IMR-90 (cell line): ENCODE data around the gene VASH1. TPM values are rescaled to one million over a fixed set of nuclear protein-coding genes. Genes with fewer than 3 reads are reported as not detected.

Experiments used
- ATAC-seq: fragments of 200-7000 bp; cut with Tn5 transposase; 2 replicates; pipeline ENCODE4 v1.9.1; 2020; ENCODE audit warnings: low read depth, mild to moderate bottlenecking, moderate library complexity
- BruUV-seq: library from RNA; stranded (reverse); fragments of 400-500 nt; replicated peaks from 2 replicates; lab custom pipeline; 2021; lab: Mats Ljungman, UMichigan
- CTCF ChIA-PET: fragments of 300-600 bp; formaldehyde crosslinking; extraction: SDS; loops from one replicate; lab custom pipeline; 2021; ENCODE audit warnings: antibody characterized with exemption; lab: Yijun Ruan, JAX
- POLR2A ChIA-PET: fragments of 300-600 bp; sonication (Branson Sonifier 250); formaldehyde crosslinking; loops from one replicate; lab custom pipeline; 2022; ENCODE audit warnings: antibody characterized with exemption; ENCODE audit not compliant: unreplicated experiment; lab: Charles Lee
- DNase-seq: peaks from one replicate; pipeline ENCODE4 v3.0.0; 2013
- H2AFZ ChIP-seq: replicated peaks from 2 replicates; pipeline ENCODE3; 2013; ENCODE audit warnings: low read length, mild to moderate bottlenecking; ENCODE audit not compliant: poor library complexity
- H2AK5ac ChIP-seq: 2 replicates; pipeline ENCODE4 v1.6.1; 2013; ENCODE audit warnings: low read depth, low read length, inconsistent platforms
- H2AK9ac ChIP-seq: replicated peaks from 2 replicates; pipeline ENCODE3; 2013; ENCODE audit warnings: mild to moderate bottlenecking, low read depth, low read length, moderate library complexity; ENCODE audit not compliant: poor library complexity
- H2BK120ac ChIP-seq: 2 replicates; pipeline ENCODE4 v1.6.1; 2013; ENCODE audit warnings: low read depth, low read length, inconsistent platforms
- H2BK15ac ChIP-seq: 3 replicates; pipeline ENCODE4 v1.6.1; 2013; ENCODE audit warnings: low read depth, low read length, inconsistent platforms
- H2BK20ac ChIP-seq: 2 replicates; pipeline ENCODE4 v1.6.1; 2013; ENCODE audit warnings: low read depth, mild to moderate bottlenecking, inconsistent platforms, low read length, moderate library complexity
- H2BK5ac ChIP-seq: 2 replicates; pipeline ENCODE4 v1.6.1; 2013; ENCODE audit warnings: mild to moderate bottlenecking, low read depth, low read length, inconsistent platforms; ENCODE audit not compliant: poor library complexity, severe bottlenecking
- H3K14ac ChIP-seq: replicated peaks from 2 replicates; pipeline ENCODE4 v1.6.1; 2013; ENCODE audit warnings: low read depth, low read length, inconsistent platforms
- H3K18ac ChIP-seq: 2 replicates; pipeline ENCODE4 v1.6.1; 2013; ENCODE audit warnings: low read depth, low read length, control low read depth
- H3K23ac ChIP-seq: 2 replicates; pipeline ENCODE4 v1.6.1; 2013; ENCODE audit warnings: low read depth, low read length, inconsistent platforms
- H3K27ac ChIP-seq: 2 replicates; pipeline ENCODE4 v1.5.1; 2013; ENCODE audit warnings: mild to moderate bottlenecking, control low read depth, low read length; ENCODE audit not compliant: insufficient read depth
- H3K27me3 ChIP-seq: 2 replicates; pipeline ENCODE4 v1.6.1; 2013; ENCODE audit warnings: low read length; ENCODE audit not compliant: control insufficient read depth, insufficient read depth
- H3K36me3 ChIP-seq: 2 replicates; pipeline ENCODE4 v1.6.1; 2013; ENCODE audit warnings: low read length, mixed read lengths; ENCODE audit not compliant: control insufficient read depth, insufficient read depth
- H3K4ac ChIP-seq: 2 replicates; pipeline ENCODE4 v1.6.1; 2013; ENCODE audit warnings: low read depth, low read length, inconsistent platforms
- H3K4me1 ChIP-seq: 2 replicates; pipeline ENCODE4 v1.6.1; 2013; ENCODE audit warnings: low read length, mixed read lengths; ENCODE audit not compliant: control insufficient read depth, insufficient read depth
- H3K4me2 ChIP-seq: 2 replicates; pipeline ENCODE4 v1.6.1; 2013; ENCODE audit warnings: low read depth, mild to moderate bottlenecking, control low read depth, low read length, moderate library complexity
- H3K4me3 ChIP-seq: 2 replicates; pipeline ENCODE4 v1.5.1; 2013; ENCODE audit warnings: low read depth, mild to moderate bottlenecking, control low read depth, low read length, moderate library complexity; ENCODE audit not compliant: insufficient read depth
- H3K56ac ChIP-seq: 2 replicates; pipeline ENCODE4 v1.6.1; 2013; ENCODE audit warnings: low read length, inconsistent platforms; ENCODE audit not compliant: insufficient read depth; ENCODE audit errors: extremely low read depth
- H3K79me1 ChIP-seq, 2 experiments: 2 replicates each; pipeline ENCODE4 v1.6.1; 2013; ENCODE audit warnings: low read length in 2 of 2, inconsistent platforms in 1 of 2, low read depth in 1 of 2
- H3K9ac ChIP-seq: 2 replicates; pipeline ENCODE4 v1.6.1; 2013; ENCODE audit warnings: low read depth, low read length, control low read depth
- H3K9me1 ChIP-seq: 2 replicates; pipeline ENCODE4 v1.6.1; 2013; ENCODE audit warnings: low read length, inconsistent platforms; ENCODE audit not compliant: insufficient read depth
- H3K9me3 ChIP-seq: 2 replicates; pipeline ENCODE4 v1.6.1; 2013; ENCODE audit warnings: low read length; ENCODE audit not compliant: control insufficient read depth, insufficient read depth
- H4K20me1 ChIP-seq: 2 replicates; pipeline ENCODE4 v1.6.1; 2013; ENCODE audit warnings: low read length, inconsistent platforms; ENCODE audit not compliant: insufficient read depth
- H4K5ac ChIP-seq: 2 replicates; pipeline ENCODE4 v1.6.1; 2013; ENCODE audit warnings: mild to moderate bottlenecking, low read depth, low read length, control low read depth
- H4K8ac ChIP-seq, 2 experiments: 2 replicates each; pipeline ENCODE4 v1.6.1; 2013; ENCODE audit warnings: low read depth in 2 of 2, low read length in 2 of 2, control low read depth in 1 of 2, inconsistent platforms in 1 of 2
- H4K91ac ChIP-seq: 2 replicates; pipeline ENCODE4 v1.6.1; 2013; ENCODE audit warnings: low read depth, low read length, inconsistent platforms; ENCODE audit not compliant: insufficient read depth
- BHLHE40 ChIP-seq: fragments of 150-350 bp; IDR thresholded peaks from 2 replicates; pipeline ENCODE4 v1.6.1; 2016; ENCODE audit warnings: mild to moderate bottlenecking, low read depth, low read length
- CEBPB ChIP-seq: IDR thresholded peaks from 2 replicates; pipeline ENCODE4 v1.6.1; 2012; ENCODE audit warnings: low read depth, low read length, improper control_type of control experiment
- FOS ChIP-seq: fragments of 150-350 bp; IDR thresholded peaks from 2 replicates; pipeline ENCODE4 v1.6.1; 2016; ENCODE audit warnings: low read depth, low read length
- MAFK ChIP-seq: IDR thresholded peaks from 2 replicates; pipeline ENCODE4 v1.6.1; 2012; ENCODE audit warnings: low read depth, low read length, improper control_type of control experiment
- MAZ ChIP-seq: IDR thresholded peaks from 2 replicates; pipeline ENCODE4 v1.6.1; 2012; ENCODE audit warnings: low read depth, mild to moderate bottlenecking, low read length, improper control_type of control experiment, moderate library complexity, borderline replicate concordance
- MXI1 ChIP-seq: IDR thresholded peaks from 2 replicates; pipeline ENCODE4 v1.6.1; 2012; ENCODE audit warnings: low read depth, mild to moderate bottlenecking, low read length, moderate library complexity, borderline replicate concordance
- NFE2L2 ChIP-seq: fragments of 150-350 bp; IDR thresholded peaks from 2 replicates; pipeline ENCODE4 v1.6.1; 2016; ENCODE audit warnings: low read depth, mild to moderate bottlenecking, low read length
- POLR2A ChIP-seq: IDR thresholded peaks from 2 replicates; pipeline ENCODE4 v1.6.1; 2012; ENCODE audit warnings: mild to moderate bottlenecking, low read depth, low read length
- RCOR1 ChIP-seq: IDR thresholded peaks from 2 replicates; pipeline ENCODE4 v1.6.1; 2012; ENCODE audit warnings: mild to moderate bottlenecking, low read length, improper control_type of control experiment; ENCODE audit not compliant: insufficient replicate concordance
- RFX5 ChIP-seq: IDR thresholded peaks from 2 replicates; pipeline ENCODE4 v1.8.0; 2012; ENCODE audit warnings: low read depth, mild to moderate bottlenecking, low read length, moderate library complexity
- WGBS, 2 experiments: methylation state at CpG; one replicate each; pipeline versions ENCODE4 v1.1.5 to v1.1.7; 2013; ENCODE audit warnings: missing lambda C conversion rate in 2 of 2; ENCODE audit not compliant: insufficient read length in 1 of 2; ENCODE audit errors: extremely low coverage in 2 of 2; 5-methylcytosine and 5-hydroxymethylcytosine counted together
- dilution Hi-C: fragments of 300-500 bp; cut with HindIII; formaldehyde crosslinking; loops from one replicate; pipeline ENCODE4 v1.14.3; 2018; ENCODE audit warnings: low sequenced_read_pairs; ENCODE audit not compliant: unreplicated experiment
- in situ Hi-C: fragments of 300-500 bp; cut with MboI; formaldehyde crosslinking; loops from 3 replicates; pipeline ENCODE4 v1.14.3; 2019; ENCODE audit warnings: low sequenced_read_pairs, inconsistent platforms, mixed read lengths
- intact Hi-C: fragments of 100-400 bp; cut with micrococcal nuclease; formaldehyde crosslinking; loops from 2 replicates; pipeline ENCODE4 v1.10.0; 2022
- polyA plus RNA-seq, 3 experiments: library from polyadenylated mRNA; depleted of rRNA; stranded (reverse); fragments of >200 nt; gene quantifications; 2 replicates each; pipeline ENCODE4 v1.2.3, GENCODE V29; 2012; ENCODE audit warnings: low replicate concordance in 1 of 3
- total RNA-seq: library from RNA; depleted of rRNA; stranded (reverse); fragments of >200 nt; gene quantifications from 2 replicates; pipeline ENCODE4 v1.2.3, GENCODE V29; 2012
- TF ChIP-seq, protein P1 (sequence below): fragments of 150-350 bp; IDR thresholded peaks from 2 replicates; pipeline ENCODE4 v1.6.1; 2016; ENCODE audit warnings: low read depth, mild to moderate bottlenecking, low read length, moderate library complexity, borderline replicate concordance
- TF ChIP-seq, protein P2 (sequence below): fragments of 150-350 bp; IDR thresholded peaks from 2 replicates; pipeline ENCODE4 v1.6.1; 2017; ENCODE audit warnings: mild to moderate bottlenecking, antibody characterized with exemption, low read length, low read depth

VASH1 gene
- total and polyA plus RNA-seq, 2 of the 4 experiments (the other 2 are of a cell fraction), result 2.0 to 9.5 TPM

DNA sequence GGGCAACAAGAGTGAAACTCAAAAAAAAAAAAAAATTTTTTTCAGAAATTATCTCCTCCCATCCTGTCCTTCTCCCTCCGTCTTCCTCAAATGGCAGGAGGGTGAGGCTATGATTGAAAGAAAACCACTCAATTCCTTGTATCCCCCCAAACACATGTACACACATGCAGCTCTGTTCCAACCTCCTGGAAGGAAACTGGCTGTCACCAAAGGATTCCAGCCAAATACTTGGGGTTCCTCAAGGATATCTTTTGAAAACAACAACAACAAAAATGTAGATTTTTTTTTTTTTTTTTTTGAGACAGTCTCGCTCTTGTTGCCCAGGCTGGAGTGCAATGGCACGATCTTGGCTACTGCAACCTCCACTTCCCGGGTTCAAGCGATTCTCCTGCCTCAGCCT, 46.8 kb upstream of the VASH1 start (continued):
- TF ChIP-seq, protein P1, sequence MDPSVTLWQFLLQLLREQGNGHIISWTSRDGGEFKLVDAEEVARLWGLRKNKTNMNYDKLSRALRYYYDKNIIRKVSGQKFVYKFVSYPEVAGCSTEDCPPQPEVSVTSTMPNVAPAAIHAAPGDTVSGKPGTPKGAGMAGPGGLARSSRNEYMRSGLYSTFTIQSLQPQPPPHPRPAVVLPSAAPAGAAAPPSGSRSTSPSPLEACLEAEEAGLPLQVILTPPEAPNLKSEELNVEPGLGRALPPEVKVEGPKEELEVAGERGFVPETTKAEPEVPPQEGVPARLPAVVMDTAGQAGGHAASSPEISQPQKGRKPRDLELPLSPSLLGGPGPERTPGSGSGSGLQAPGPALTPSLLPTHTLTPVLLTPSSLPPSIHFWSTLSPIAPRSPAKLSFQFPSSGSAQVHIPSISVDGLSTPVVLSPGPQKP, result no peak
- TF ChIP-seq, protein P2, sequence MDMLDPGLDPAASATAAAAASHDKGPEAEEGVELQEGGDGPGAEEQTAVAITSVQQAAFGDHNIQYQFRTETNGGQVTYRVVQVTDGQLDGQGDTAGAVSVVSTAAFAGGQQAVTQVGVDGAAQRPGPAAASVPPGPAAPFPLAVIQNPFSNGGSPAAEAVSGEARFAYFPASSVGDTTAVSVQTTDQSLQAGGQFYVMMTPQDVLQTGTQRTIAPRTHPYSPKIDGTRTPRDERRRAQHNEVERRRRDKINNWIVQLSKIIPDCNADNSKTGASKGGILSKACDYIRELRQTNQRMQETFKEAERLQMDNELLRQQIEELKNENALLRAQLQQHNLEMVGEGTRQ, result no peak
- no peak for TF ChIP-seq NFE2L2
- TF ChIP-seq FOS, result no peak

DNA sequence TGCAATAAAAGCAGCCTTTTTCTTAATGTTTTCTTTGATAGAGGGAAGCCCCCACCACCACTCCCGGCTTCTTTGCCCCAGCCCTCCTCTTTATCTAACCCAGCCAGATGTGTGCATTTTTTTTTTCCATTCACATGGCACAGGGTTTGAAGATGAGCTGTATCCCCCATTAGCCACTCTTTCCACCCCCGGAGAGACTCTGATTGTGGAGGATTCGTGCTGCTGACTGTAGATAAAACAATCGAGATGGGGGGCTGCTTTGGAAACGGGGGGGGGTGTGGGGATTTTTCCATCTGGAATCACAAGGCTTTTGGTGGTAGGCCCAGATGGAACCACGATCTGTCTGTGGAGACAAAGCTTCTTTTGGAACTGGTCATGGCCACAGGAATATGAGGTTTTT, 46.2 kb upstream of the VASH1 start:
- Histone ChIP-seq H4K20me1 (no peaks in the 10 kb centered on the region), H3K79me1 (no peaks in the 10 kb centered on the region), H2AK5ac (no peak overlapping the region), H3K36me3 (no peaks in the 10 kb centered on the region), H3K4me3 (no peak overlapping the region), H4K5ac (no peak overlapping the region), H3K23ac (no peak overlapping the region), H2AFZ (no peak overlapping the region), H3K4me2 (no peak overlapping the region), H2BK15ac (no peak overlapping the region), H4K8ac (no peak overlapping the region), H3K9me1 (no peaks in the 10 kb centered on the region), H3K4ac (no peak overlapping the region), H2AK9ac (no peak overlapping the region), H2BK5ac (no peak overlapping the region), H2BK120ac (no peak overlapping the region), H3K4me1 (no peaks in the 10 kb centered on the region), H3K14ac (no peak overlapping the region), H2BK20ac (no peak overlapping the region), H3K9ac (no peak overlapping the region), H3K9me3 (no peaks in the 10 kb centered on the region), H3K27ac (no peak overlapping the region), H3K18ac (no peak overlapping the region), H3K56ac (no peak overlapping the region), H3K27me3 (peaks cover 8% of the 10 kb centered on the region), H4K91ac (no peak overlapping the region)
- POLR2A ChIA-PET, result no interaction called here
- CTCF ChIA-PET, result interaction anchor here (0.7 to 1.2 kb wide), 2 partner anchors 16 to 95 kb away, joined by 3 read pairs; no protein-coding TSS in a partner anchor
- BruUV-seq, result no TSS peak
- DNase-seq (no peak), ATAC-seq (no peak)
- 20% methylated on average over 1 of the region's 6 CpGs; no CpG with 5 or more reads in 1 of the 2 experiments for WGBS, 2 experiments
- in situ Hi-C loops, result loop anchor here (5.0 kb wide), 1 partner anchor 67 kb away; no protein-coding TSS in a partner anchor
- intact Hi-C loops, result no loop called here
- dilution Hi-C loops, result no loop called here
- TF ChIP-seq RFX5, result no peak
- no peak for TF ChIP-seq BHLHE40
- TF ChIP-seq, protein P2, result no peak
- no peak for TF ChIP-seq MAZ
- TF ChIP-seq, protein P1, result no peak
- TF ChIP-seq NFE2L2, result no peak
- TF ChIP-seq CEBPB, result no peak
- no peak for TF ChIP-seq MXI1
- no peak for TF ChIP-seq MAFK
- TF ChIP-seq POLR2A, result no peak
- TF ChIP-seq RCOR1, result no peak
